Stomach (tissue), 9 donors: Measurements from ENCODE around the gene COPZ2. TPM values are rescaled to one million over a fixed set of nuclear protein-coding genes. Genes with fewer than 3 reads are reported as not detected.

ENCODE experiments used
- DNase-seq, 2 donors: peaks; one replicate each; pipeline versions ENCODE4 v3.0.0 to v3.0.0-alpha.2; 2013 to 2019
- H3K27ac ChIP-seq, 5 donors: fragments of 200-600 bp in 4 of 5; sonication (generic) in 4 of 5; one replicate each; pipeline ENCODE4 v1.5.1; 2013 to 2019; ENCODE audit warnings: mild to moderate bottlenecking in 1 of 5, moderate library complexity in 1 of 5
- H3K27me3 ChIP-seq, 3 donors: fragments of 200-600 bp; sonication (generic); one replicate each; pipeline ENCODE4 v1.5.1; 2017 to 2019; ENCODE audit warnings: mixed run types in 1 of 3
- H3K36me3 ChIP-seq, 4 donors: fragments of 200-600 bp; sonication (generic); 1 replicate in 3 of 4; 2 replicates in 1 of 4; pipeline ENCODE4 v1.5.1; 2016 to 2019
- H3K4me1 ChIP-seq, 4 donors: fragments of 200-600 bp; sonication (generic); one replicate each; pipeline ENCODE4 v1.5.1; 2016 to 2019
- H3K4me3 ChIP-seq, 4 donors: fragments of 200-600 bp; sonication (generic) in 3 of 4; one replicate each; pipeline ENCODE4 v1.5.1; 2016 to 2019; ENCODE audit warnings: mild to moderate bottlenecking in 1 of 4
- H3K9me3 ChIP-seq, 4 donors: fragments of 200-600 bp; sonication (generic); one replicate each; pipeline ENCODE4 v1.5.1; 2016 to 2019
- EP300 ChIP-seq: sonication (generic); formaldehyde crosslinking; IDR thresholded peaks from one replicate; pipeline ENCODE4 v1.6.1; 2017; ENCODE audit warnings: antibody characterized with exemption
- POLR2A ChIP-seq, 4 donors: fragments of 450-650 bp; IDR thresholded peaks; one replicate each; pipeline ENCODE4 v1.6.1; 2016; ENCODE audit warnings: antibody characterized with exemption in 4 of 4, control low read depth in 2 of 4, mild to moderate bottlenecking in 1 of 4, moderate library complexity in 1 of 4
- POLR2AphosphoS5 ChIP-seq, 3 donors: sonication (generic); formaldehyde crosslinking; IDR thresholded peaks; one replicate each; pipeline ENCODE4 v1.6.1; 2016; ENCODE audit warnings: antibody characterized with exemption in 3 of 3
- WGBS, 5 donors: extraction: QIAGEN DNeasy Blood & Tissue Kit in 3 of 5; methylation state at CpG; one replicate each; pipeline versions ENCODE4 v1.1.5 to v1.1.7; 2013 to 2018; 5-methylcytosine and 5-hydroxymethylcytosine counted together
- intact Hi-C: fragments of 100-400 bp; cut with DNase I; formaldehyde crosslinking; loops from one replicate; pipeline ENCODE4 v1.15.1; 2023; ENCODE audit warnings: low total_unique reads
- polyA plus RNA-seq, 3 donors: library from polyadenylated mRNA; stranded (reverse); fragments of 200-250 nt; gene quantifications; one replicate each; pipeline ENCODE4 v1.2.3, GENCODE V29; 2013
- total RNA-seq, 5 donors: library from RNA; depleted of rRNA; stranded (reverse); fragments of >200 nt; gene quantifications; one replicate each; pipeline versions ENCODE4 v1.1.0 to v1.2.3, GENCODE V29; 2014 to 2016
- TF ChIP-seq, protein P1 (sequence below), 7 experiments: fragments of 450-650 bp in 4 of 7; fragments of 200-600 bp in 3 of 7; sonication (generic) in 3 of 7; IDR thresholded peaks; one replicate each; pipeline ENCODE4 v1.5.1; 2016 to 2019; ENCODE audit warnings: antibody characterized with exemption in 7 of 7, control low read depth in 2 of 7, mild to moderate bottlenecking in 1 of 7
- donor health status: healthy with polysubstance abuse.
- donor health status: Bipolar disorder and iron deficiency.
- donor health status: healthy.

COPZ2 gene
- total and polyA plus RNA-seq, 8 donors, result 6.8 to 187 (median 17.0) TPM

GRCh38 chr17:48064638-48065037 lies 27.0 kb upstream of the COPZ2 start:
- Histone ChIP-seq H3K27me3 (no peaks in the 10 kb centered on the region), H3K27ac (peak overlapping the region in 2 of 5 donors; percentile 23 to 56), H3K36me3 (peaks cover 37 to 97% (median 91%) of the 10 kb centered on the region in 4 donors), H3K4me1 (peaks cover 6 to 39% (median 21%) of the 10 kb centered on the region in 4 donors), H3K9me3 (no peaks in the 10 kb centered on the region), H3K4me3 (no peak overlapping the region)
- no peak for DNase-seq
- no peak for TF ChIP-seq EP300
- TF ChIP-seq POLR2A (IDR thresholded peaks at IDR 0.05), result no peak
- TF ChIP-seq, protein P1, sequence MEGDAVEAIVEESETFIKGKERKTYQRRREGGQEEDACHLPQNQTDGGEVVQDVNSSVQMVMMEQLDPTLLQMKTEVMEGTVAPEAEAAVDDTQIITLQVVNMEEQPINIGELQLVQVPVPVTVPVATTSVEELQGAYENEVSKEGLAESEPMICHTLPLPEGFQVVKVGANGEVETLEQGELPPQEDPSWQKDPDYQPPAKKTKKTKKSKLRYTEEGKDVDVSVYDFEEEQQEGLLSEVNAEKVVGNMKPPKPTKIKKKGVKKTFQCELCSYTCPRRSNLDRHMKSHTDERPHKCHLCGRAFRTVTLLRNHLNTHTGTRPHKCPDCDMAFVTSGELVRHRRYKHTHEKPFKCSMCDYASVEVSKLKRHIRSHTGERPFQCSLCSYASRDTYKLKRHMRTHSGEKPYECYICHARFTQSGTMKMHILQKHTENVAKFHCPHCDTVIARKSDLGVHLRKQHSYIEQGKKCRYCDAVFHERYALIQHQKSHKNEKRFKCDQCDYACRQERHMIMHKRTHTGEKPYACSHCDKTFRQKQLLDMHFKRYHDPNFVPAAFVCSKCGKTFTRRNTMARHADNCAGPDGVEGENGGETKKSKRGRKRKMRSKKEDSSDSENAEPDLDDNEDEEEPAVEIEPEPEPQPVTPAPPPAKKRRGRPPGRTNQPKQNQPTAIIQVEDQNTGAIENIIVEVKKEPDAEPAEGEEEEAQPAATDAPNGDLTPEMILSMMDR (IDR thresholded peaks at IDR 0.05), result no peak
- TF ChIP-seq POLR2AphosphoS5 (IDR thresholded peaks at IDR 0.05), result no peak
- intact Hi-C loops, result no loop called here
- WGBS, 5 donors, result 69 to 85% (median 78%) methylated on average over 3 of the region's 3 CpGs

DNA sequence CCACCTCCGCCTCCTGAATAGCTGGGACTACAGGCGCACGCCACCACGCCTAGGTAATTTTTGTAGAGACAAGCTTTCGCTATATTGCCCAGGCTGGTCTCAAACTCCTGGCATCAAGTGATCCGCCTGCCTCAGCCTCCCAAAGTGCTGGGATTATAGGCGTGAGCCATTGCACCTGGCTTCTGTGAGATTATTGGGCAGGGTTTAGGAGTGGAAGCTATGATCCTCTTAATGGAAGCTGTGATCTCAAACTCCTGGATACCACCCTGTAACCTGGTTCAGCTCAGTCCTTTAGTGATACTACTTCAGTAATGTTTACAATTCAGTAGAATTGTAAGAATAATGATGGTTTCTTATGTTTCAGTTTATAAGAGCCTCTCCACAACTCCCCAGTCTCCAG lies 24.7 kb upstream of the COPZ2 start:
- Histone ChIP-seq H3K27ac (no peak overlapping the region), H3K36me3 (peaks cover 54 to 98% (median 93%) of the 10 kb centered on the region in 4 donors), H3K4me3 (no peak overlapping the region), H3K27me3 (no peaks in the 10 kb centered on the region), H3K4me1 (peaks cover 6 to 42% (median 24%) of the 10 kb centered on the region in 4 donors), H3K9me3 (no peaks in the 10 kb centered on the region)
- WGBS, 5 donors, result 93 to 97% (median 95%) methylated on average over 7 of the region's 7 CpGs
- intact Hi-C loops, result no loop called here
- no peak for DNase-seq
- TF ChIP-seq POLR2A (IDR thresholded peaks at IDR 0.05), result no peak
- no peak for TF ChIP-seq EP300
- no peak for TF ChIP-seq POLR2AphosphoS5 (IDR thresholded peaks at IDR 0.05)
- TF ChIP-seq, protein P1 (IDR thresholded peaks at IDR 0.05), result no peak

- Histone ChIP-seq H3K4me3 (no peak overlapping the region), H3K9me3 (no peaks in the 10 kb centered on the region), H3K4me1 (peaks cover 14 to 40% (median 25%) of the 10 kb centered on the region in 4 donors), H3K27ac (peak overlapping the region in 1 of 5 donors; percentile 5), H3K27me3 (no peaks in the 10 kb centered on the region), H3K36me3 (peaks cover 66 to 100% (median 100%) of the 10 kb centered on the region in 4 donors)
- 64 to 80% (median 75%) methylated on average over 7 of the region's 7 CpGs for WGBS, 5 donors
- intact Hi-C loops, result no loop called here
- TF ChIP-seq EP300, result no peak
- TF ChIP-seq POLR2A (IDR thresholded peaks at IDR 0.05), result no peak
- TF ChIP-seq, protein P1 (IDR thresholded peaks at IDR 0.05), result no peak
- TF ChIP-seq POLR2AphosphoS5 (IDR thresholded peaks at IDR 0.05), result no peak
- no peak for DNase-seq
Measured at GRCh38 chr17:48060249-48060648, 22.7 kb upstream of the COPZ2 start.

DNA sequence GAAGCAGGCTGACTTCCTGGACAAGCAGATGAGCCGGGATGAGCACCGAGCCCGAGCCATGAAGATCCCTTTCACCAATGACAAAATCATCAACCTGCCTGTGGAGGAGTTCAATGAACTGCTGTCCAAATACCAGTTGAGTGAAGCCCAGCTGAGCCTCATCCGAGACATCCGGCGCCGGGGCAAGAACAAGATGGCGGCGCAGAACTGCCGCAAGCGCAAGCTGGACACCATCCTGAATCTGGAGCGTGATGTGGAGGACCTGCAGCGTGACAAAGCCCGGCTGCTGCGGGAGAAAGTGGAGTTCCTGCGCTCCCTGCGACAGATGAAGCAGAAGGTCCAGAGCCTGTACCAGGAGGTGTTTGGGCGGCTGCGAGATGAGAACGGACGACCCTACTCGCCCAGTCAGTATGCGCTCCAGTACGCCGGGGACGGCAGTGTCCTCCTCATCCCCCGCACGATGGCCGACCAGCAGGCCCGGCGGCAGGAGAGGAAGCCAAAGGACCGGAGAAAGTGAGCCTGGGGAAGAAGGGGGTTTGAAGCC lies 21.6 kb upstream of the COPZ2 start:
- H3K9me3 ChIP-seq, result no peaks in the 10 kb centered on the region
- peaks cover 23 to 41% (median 33%) of the 10 kb centered on the region in 4 donors for H3K4me1 ChIP-seq
- intact Hi-C loops, result no loop called here
- no peak for TF ChIP-seq EP300
- no peak for TF ChIP-seq POLR2A (IDR thresholded peaks at IDR 0.05)
- TF ChIP-seq POLR2AphosphoS5 (IDR thresholded peaks at IDR 0.05), result no peak
- TF ChIP-seq, protein P1 (IDR thresholded peaks at IDR 0.05), result no peak
- peak overlapping the region in 1 of 5 donors; percentile 5 for H3K27ac ChIP-seq
- DNase-seq, result no peak
- 91 to 96% (median 93%) methylated on average over 31 to 32 of the region's 32 CpGs for WGBS, 5 donors
- no peaks in the 10 kb centered on the region for H3K27me3 ChIP-seq
- H3K4me3 ChIP-seq, result no peak overlapping the region
- peaks cover 68 to 100% (median 93%) of the 10 kb centered on the region in 4 donors for H3K36me3 ChIP-seq
